ENCODE data around the gene CNTN5.
"Not testable (repeated sequence)": the region's sequence is repeated elsewhere in the genome, so short reads cannot be mapped to it uniquely, and the experiment has no call there.

CNTN5 gene

GRCh38 chr11:99812516-99812915 is 791.8 kb downstream of the CNTN5 start:
- DNase-seq: no peak

DNA sequence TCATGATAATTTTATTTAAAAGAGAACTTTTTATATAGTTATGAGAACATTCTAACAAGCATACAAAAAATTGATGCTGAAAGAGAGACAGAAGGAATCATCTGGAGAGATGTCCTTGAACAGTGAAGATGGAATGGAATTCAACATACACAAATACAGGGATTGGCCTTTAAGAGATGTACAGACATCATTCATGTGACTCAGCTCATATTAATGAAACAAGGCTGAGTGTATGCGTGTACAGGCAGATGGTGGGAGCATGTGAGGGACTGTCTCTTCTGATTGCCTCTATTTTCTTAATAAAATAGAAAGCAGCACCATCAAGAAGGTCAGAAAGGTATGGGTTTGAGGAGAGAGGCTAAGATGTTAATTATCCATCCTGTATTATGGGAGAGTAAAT is 793.3 kb downstream of the CNTN5 start:
- no peak for DNase-seq

DNA sequence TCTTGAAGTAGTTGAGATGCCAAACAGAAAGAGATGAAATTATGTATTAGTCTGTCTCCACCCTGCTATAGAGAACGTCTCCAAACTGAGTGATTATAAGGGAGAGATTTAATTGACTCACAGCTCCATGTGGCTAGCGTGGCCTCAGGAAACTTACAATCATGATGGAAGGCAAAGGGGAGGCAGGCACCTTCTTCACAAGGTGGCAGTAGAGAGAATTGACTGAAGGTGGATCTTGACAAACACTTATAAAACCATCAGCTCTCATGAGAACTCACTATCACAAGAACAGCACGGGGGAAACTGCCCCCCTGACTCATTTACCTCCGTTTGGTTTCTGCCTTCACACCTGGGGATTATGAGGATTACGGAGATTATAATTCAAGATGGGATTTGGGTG is 794.0 kb downstream of the CNTN5 start:
- no peak for DNase-seq

DNA sequence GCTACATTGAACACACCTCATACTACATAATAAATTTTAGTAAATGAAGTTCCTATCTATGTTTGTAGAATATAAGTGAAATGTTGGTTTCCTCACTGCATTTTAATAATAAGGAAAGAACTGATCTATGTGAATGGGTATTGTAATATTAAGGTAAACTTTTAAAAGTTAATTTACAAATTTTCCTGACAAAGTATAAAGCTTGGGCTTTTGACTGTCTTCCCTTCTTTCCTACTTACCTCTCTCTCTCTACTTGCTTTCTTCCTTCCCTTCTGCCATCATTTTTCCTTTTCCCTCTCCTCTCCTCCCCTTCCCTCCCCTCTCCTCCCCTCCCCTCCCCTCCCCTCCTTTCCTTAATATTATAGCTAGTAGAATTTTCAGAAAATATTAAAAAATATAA is 798.2 kb downstream of the CNTN5 start:
- no peak for DNase-seq

DNA sequence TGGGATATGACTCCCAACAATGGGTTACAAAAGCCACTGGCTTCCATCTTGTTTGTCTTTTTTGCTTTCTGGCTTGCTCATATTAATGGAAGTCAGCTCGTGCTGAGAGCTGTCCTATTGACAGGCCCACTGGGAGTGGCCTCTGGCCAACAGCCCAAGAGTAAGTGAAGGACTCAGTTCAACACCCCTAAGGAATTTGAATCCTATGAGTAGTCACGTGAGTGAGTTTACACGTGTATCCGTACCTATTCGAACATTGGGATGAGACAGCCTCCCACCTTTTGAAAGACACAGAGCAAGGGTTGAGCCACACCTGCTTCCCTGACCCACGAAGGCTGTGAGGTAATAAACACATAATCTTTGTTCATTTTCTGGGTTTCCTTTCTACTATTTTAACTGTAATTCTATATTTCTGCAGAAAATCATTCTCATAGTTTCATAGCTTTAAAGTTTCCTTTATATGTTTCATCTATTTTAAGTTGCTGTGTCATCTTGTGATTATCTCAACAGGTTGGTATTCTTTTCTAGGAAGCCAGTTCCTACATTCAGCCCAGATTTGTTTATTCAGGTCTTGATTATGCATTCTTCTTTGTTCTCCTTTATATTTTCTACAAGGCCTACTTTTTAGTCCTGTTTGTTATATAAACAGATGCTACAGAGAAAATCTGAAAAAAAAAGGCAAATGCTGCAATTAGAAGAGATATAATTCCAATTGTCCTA is 802.3 kb downstream of the CNTN5 start:
- no peak for DNase-seq

DNA sequence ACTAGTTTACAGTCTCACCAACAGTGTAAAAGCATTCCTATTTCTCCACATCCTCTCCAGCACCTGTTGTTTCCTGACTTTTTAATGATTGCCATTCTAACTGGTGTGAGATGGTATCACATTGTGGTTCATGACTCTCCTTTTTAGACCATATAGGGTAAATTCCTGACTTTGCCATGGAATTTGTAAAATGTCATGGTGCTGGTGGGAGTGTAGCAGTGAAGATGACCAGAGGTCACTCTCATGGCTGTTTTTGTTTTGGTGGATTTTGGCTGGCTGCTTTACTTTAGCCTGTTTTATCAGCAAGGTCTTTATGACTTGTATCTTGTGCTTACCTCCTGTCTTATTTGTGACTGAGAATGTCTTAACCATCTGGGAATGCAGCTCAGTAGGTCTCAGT is 816.0 kb downstream of the CNTN5 start:
- not testable (repeated sequence) for DNase-seq

GRCh38 chr11:99841885-99842284 is 821.1 kb downstream of the CNTN5 start:
- DNase-seq: no peak

DNA sequence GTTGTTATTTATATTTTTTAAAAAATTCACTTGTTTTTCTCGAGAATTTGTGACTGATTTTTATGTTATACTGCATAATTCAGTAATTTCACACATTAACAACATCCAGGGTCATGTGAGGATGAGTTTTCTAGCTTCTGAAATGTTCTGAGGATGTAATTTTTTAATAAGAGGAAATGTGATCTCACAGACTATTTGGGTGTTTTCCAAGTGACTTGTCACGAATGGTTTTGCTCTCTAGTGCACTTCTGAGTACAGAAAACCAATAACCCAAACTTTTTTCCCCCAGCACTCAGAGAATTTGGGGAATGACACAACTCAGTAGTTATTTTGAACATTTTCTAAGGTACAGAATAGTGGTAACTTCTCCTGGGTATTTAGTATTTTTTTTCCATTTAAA is 845.2 kb downstream of the CNTN5 start:
- no peak for DNase-seq

DNA sequence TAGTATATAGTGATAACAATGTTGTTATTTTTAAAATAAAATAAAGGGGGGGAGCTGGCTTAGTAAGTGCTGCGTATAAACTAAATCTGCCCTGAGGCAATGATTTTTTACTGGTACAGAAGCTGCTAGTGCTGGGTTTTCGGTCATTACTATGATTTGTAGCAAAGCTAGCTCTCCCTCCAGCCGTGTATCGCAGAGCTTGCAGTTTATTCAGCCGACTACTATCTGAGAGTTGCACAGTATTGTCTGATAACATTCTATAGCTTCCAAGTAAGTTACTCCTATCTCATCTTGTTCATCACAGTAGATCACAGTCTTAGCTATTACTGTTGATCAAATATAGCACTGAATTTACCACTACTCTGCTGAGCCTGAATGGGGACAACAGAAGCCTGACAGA is 860.9 kb downstream of the CNTN5 start:
- no peak for DNase-seq

GRCh38 chr11:99884750-99885149 is 864.0 kb downstream of the CNTN5 start:
- no peak for DNase-seq

DNA sequence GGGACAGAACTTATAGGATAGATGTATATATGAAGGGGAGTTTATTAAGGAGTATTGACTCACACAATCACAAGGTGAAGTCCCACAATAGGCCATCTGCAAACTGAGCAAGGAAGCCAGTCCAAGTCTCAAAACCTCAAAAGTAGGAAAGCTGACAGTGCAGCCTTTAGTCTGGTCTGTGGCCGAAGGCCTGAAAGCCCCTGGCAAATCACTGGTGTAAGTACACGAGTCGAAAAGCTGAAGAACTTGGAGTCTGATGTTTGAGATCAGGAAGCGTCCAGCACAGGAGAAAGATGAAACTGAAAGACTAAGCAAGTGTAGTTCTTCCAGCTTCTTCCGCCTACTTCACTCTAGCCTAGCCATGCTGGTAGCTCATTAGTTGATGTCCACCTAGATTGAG is 866.7 kb downstream of the CNTN5 start:
- no peak for DNase-seq

DNA sequence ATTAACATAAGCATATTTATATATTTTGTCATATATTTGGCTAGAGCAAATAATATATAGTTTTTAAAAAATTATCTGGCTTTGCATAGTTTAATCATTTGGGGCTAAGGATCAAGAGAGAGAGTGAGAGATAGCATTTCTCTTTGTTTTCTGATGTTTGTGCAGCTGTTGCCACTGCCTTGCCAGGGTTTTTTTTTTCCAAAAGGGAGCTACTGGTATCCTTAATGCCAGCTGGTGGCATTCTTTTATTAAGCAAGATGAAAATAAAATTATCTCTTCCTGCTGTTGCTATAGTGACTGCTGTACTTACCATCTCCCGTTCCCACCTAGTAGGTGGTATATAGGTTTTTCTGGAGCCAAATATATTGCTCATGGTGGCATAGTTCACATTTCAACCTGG is 873.1 kb downstream of the CNTN5 start:
- no peak for DNase-seq

DNA sequence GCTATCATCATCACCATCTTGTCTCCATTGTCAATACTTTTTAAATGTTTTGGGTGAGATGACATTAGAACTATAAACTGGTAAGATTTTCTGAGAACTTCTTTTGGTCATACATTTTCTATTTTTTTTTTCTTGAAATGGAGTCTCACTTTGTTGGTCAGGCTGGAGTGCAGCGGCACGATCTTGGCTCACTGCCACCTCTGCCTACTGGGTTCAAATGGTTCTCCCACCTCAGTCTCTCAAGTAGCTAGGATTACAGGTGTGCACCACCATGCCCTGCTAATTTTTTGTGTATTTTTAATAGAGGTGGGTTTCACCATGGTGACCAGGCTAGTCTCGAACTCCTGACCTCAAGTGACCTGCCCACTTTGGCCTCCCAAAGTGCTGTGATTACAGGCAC is 880.4 kb downstream of the CNTN5 start:
- no peak for DNase-seq

DNA sequence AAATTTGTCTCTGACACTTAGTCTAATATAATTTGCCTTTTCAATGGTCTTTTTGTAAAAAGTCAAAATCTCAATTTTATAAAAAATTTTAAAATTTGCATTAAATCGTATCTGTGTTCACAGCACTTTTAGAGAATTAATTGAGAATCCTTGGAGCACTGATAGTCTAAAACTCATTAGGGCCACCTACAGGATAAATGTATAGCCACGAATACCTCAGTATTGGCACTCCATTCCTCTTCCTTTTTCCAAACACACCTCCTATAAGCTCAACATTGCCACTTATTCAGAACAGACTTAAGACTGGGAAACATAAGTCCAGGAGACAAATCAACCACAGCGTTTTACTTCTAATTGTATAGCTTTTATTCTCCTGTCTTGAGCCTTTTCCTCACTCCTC is 890.4 kb downstream of the CNTN5 start:
- DNase-seq: no peak

- no peak for DNase-seq
These were observed 895.3 kb downstream of the CNTN5 start for GRCh38 chr11:99916078-99916477.

DNA sequence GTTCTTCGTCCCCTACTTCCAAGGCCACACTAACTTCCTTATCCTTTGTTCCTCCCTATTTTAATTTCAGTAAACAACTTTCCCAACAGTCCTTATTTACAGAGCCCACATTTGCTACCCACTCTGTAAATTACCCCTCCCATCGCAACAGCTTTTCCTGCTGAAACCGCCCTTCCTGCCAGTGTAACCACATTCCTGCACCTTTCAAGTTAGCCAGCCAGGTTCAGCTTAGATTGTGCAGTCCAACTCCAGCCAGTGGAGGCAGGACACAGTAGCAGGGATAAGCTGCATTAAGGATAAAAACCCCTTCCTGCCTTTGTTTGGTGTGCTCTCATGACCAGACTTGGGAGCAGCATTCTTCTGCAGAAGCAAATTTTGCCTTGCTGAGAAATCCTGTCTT is 898.0 kb downstream of the CNTN5 start:
- DNase-seq: no peak

- no peak for DNase-seq
These were observed 900.2 kb downstream of the CNTN5 start for GRCh38 chr11:99920956-99921355.

DNA sequence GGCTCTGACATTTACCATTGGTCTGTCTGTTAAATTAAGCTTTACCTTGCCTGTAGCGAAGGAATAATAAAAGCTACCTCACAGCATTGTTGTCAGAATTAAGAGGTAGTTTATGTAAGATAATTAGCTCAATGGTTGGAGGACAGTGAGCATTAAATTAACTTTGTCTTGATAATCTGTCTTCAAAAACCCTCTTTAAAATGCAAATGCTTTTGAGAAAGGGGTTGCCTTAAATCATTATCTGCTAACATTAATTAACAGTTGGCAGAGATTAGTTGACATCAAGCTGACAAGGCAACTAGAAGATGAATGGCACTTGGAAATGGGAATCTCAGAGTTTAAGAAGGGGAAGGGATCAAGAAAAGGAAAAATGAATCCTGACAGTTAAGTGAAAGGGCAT is 905.2 kb downstream of the CNTN5 start:
- DNase-seq: no peak

- no peak for DNase-seq
These were observed 911.9 kb downstream of the CNTN5 start for GRCh38 chr11:99932684-99933083.

- no peak for DNase-seq
These were observed 913.3 kb downstream of the CNTN5 start for GRCh38 chr11:99934008-99934407.

- no peak for DNase-seq
These were observed 916.6 kb downstream of the CNTN5 start for GRCh38 chr11:99937330-99937729.

DNA sequence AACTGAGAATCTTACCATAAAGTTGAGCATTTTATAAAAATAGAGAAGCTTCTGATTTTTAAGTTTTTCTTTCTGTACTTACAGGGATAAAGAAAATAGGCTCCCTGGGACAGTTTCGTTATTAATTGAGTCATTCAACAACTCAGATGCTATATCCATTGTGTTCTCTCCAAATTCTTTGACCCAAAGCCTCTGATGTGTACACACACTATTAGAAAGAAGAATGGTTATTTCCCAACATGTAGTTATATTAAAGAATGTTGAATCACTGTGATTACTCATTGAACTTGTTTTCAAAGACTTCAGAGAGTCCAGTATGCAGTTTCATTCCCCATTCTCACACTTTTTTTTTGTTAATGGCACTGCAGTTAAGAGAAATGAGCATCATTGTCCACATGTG is 932.1 kb downstream of the CNTN5 start:
- DNase-seq: no peak

GRCh38 chr11:99960536-99960935 is 939.8 kb downstream of the CNTN5 start:
- no peak for DNase-seq

- no peak for DNase-seq
These were observed 947.6 kb downstream of the CNTN5 start for GRCh38 chr11:99968336-99968735.

DNA sequence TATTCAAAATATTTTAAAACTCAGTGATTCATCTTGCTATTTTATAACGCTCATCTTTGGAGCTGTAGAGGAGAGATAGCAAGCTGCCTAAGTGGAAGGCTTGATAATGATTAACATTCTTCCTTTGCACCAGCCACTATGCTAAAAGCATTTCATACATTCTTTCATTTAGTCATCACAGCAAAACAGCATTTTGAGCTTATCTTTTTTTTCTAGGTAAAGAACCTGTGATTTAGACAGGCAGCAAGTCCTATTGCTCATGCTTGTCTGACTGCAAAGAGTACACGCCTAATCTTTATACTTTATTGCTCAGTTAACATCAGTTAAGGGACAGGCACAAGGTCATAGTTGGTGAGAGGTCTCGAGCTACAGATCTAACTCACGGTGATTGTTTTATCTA is 953.2 kb downstream of the CNTN5 start:
- DNase-seq: no peak

- DNase-seq: no peak
These were observed 958.3 kb downstream of the CNTN5 start for GRCh38 chr11:99979042-99979441.

Measured in DMS79 (cell line).